Colon (tissue), 2 donors: ENCODE data around the gene TMEM256.

ENCODE experiments used
- FAIRE-seq: peaks from 2 replicates; lab custom pipeline; 2012; peaks lifted over from hg19 to GRCh38; lab: Jason Lieb, UNC
- donor health status: control.
- donor health status: control.

The TMEM256 gene

DNA sequence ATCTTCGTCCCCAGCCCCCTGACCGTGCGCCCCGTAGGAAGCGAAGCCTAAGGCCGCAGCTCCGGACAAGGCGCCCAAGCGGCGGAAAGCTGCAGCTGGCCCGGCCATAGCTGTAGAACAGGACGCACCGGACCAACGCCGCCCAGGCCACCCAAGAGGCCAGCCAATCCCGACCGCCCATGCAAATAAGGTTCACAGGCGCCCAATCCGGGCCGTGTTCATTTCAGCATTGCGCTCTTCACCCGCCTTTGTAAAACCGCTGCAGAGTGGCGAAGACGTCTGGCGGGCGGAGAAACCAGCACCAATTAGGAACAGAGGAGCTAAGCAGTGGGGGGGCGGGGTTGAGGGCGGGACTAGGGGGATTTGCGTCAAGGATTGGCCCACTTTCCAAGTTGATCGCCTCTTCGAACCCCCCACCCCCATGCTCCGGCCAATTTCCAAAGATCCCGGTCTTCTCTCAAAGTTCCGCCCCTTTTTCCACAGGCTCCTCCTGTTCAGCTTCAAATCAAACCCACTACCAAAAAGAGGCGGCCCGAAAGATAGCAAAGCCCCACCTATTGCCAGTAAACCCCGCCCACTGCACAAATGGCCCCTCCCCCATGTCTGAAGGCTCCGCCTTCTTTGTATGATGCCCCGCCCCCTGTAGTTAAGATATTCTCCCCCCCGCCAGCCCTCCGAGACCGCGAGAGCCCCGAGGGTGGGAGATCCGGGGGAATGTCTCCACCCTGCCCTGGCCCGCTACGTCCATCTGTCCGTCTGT is at the start of gene TMEM256:
TMEM256 (minus strand) TSS at position 121 of the 760 bp plus-strand sequence; CDS start at position 108, 13 bp downstream.
- peak; percentile 10 for FAIRE-seq

DNA sequence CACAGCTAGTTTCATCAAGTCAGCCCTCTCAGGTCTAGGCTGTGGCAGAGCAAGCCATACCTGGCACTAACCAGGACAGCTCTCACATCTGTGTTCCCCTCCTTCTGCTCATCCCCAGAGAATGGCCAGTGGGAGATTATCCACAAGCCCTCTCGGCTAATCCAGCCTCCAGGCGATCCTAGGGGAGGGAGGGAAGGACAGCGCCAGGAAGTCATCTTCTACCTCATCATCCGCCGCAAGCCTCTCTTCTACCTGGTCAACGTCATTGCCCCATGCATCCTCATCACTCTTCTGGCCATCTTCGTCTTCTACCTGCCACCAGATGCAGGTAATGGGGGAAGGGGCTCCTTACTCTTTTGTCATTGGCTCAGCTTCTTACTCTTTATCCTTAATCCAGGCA is 44.6 kb upstream of the TMEM256 start:
- no peak for FAIRE-seq

DNA sequence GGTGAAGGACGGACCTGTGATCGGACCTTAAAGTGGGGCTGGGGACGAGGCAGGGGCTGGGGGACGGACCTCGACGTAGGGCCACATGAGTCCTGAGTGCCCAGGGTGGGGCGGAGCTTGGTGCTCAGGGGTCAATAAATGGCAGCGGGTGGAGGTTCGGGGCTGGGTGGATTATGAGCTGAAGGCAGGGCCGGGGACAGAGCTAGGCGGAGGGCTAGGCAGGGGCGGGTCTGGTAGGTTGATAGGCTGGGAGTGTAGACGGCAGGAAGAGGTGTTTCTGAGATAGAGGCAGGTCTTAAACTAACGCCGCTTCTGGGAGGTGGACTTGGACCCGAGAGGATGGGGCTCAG is 41.7 kb upstream of the TMEM256 start:
- no peak for FAIRE-seq

DNA sequence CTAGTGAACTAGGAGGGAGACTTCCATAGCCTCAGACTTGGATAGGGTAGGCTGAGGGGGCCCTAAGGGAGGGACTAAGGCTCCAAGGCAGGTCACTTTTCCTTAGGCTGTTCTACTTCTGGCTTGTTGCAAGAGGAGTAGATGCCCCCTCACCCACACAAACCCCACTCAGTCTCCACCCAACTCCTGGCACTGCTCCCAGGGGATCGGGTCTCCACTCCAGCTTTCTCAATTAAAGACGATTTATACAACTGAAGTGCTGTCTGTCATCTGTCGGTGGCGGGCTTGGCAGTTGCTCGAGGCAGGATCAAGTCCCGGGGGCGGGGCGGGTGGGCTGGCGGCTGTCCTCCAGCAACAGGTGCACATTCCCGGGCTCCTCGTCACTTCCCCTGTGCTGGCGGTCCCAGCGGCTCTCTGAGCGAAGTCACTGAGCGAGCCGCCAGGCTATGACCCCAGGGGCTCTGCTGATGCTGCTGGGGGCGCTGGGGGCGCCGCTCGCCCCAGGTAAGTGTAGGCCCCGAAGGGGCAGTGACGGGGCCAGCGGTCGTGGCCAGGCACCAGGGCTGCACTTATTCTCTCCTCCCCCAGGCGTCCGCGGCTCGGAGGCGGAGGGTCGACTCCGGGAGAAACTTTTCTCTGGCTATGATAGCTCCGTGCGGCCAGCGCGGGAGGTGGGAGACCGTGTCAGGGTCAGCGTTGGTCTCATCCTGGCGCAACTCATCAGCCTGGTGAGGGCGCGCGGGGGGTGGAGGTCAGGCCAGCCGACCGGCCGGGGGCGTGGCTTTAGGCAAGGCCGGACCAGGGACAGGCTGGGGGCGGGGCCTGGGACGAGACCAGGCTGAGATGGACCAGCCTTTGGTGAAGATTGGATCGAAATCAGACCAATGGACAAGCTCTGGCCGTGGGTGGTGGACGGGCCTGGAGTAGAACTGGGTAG is 41.1 kb upstream of the TMEM256 start, which contains the start of gene CHRNB1:
CHRNB1 (plus strand) TSS at position 380 of the 937 bp plus-strand sequence; CDS start at position 447, 67 bp downstream.
- no peak for FAIRE-seq

DNA sequence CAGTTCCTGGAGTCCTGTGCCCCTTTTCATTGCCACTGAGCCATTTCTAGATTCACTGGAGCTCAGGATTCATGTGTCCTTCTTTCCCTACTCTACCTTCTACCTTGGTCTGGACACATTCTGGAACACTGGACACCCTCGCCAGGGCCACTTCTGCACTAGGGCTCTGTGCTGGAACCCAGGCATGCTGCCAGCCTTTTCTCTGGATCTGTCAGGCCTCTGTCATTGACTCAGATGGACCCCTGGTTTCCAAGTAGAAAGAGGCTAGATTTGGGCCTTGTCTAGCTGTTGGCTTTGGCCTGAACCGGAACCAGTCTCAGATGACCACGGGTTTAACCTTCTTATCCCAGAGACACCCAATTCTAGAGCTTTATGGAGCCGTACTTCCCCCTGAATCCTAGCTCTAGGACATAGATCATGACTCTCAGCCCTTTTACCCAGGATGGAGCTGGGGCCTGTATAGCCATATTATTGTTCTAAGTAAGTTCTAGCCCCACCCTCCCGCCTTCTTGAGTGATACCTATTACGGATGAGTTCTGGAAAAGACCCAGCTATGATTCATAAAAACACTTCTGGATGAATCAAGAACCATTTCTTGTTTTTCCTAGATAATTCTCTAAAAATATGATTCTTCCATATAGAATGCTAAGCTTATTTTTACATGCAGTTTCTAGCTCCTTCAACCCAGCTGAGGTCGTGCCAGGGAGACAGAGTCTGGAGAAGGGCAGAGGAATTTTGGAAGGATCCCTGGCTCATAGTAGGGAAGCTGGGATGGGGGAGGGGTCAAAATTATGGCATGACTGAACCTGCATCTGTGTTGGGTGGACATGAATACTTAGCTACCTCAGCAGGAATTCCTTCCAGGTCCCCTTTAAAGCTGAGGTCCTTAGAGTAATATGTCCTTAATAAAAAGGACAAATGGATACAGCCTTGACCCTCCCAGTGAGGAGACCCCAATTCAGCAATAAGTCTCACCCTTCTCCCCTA is 39.9 kb upstream of the TMEM256 start:
- FAIRE-seq = no peak

DNA sequence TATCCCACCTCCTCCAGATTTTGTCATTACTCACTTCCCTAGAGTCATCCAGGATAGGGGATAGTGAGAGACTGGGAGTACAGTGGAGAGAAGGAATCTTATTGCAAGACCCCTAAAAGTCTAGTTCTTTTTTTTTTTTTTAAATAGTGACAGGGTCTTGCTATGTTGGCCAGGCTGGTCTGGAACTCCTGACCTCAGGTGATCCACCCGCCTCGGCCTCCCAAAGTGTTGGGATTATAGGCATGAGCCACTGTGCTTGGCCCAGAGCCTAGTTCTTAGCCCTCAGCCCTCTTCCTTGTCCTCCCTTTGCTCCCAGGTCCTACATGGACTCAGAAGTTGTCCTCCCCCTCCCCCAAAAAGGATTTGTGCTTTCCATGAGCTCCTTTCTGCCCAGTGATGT is 38.2 kb upstream of the TMEM256 start:
- FAIRE-seq = no peak

DNA sequence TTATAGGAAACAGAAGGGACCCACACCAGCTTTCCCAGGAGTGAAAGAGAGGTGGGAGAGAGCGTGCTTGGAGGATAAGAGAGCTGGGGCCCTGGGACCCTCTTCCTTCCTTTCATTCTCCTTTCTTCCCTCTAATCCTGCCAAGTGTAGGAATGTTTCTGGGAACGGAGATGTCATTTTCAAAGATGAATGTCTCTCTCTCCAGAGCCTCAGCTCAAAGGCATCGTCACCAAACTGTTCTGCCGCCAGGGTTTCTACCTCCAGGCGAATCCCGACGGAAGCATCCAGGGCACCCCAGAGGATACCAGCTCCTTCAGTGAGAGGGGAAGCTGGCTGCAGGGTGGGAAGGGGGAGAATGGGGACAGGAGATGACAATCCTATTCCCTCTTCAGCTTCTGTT is 37.4 kb upstream of the TMEM256 start:
- FAIRE-seq = no peak

DNA sequence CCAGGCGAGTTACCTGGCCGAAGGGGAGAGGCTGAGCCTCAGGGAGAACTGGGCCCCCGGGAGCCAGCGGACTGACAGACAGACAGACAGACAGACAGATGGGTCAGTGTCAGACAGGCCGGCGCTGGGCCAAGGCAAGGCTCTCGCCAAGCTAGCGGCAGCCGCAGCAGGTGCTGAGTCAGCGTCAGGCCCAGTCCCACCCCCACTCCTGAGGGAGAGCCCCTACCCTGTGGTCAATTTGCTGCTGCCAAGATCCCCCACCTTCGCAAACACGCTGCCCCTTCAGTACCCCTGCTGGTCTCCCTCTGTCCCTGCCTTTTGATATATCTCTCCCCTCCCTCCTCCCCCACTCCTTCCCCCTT is 36.9 kb upstream of the TMEM256 start:
- no peak for FAIRE-seq

DNA sequence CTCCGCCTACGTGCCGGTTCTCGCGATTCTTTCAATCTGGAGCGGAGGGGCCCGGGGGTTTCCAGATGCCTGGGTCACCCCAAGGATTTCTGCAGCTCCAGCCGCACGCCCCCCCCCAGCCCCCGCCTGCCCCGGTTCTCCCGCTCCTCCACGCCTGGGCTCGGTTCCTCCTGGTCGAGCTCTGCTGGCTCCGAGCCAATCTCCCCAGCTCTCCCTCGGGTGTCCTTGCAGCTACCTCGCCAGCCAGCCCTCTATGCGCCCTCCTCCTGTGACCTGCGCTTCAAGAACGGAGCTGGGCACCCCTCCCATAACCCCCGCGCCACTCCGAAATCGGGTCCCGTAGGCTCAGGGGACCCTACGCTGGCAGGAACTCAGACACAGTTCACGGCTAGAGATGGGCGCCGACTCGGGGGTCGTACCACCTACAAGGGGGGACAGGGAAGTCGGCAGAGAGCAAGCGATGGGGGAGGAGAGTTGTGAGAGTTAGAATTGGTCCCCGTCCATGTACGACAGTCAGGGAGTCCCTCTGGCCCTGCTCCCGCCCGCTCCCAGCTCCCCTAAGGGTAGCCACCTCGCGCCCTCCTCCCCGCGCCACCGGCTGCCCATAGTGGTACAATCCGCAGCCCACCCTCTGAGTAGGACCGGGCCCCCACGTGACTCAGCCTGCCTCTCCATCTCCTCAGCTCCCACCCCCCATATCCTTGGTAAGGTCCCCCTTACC is 36.4 kb upstream of the TMEM256 start:
- FAIRE-seq = no peak

DNA sequence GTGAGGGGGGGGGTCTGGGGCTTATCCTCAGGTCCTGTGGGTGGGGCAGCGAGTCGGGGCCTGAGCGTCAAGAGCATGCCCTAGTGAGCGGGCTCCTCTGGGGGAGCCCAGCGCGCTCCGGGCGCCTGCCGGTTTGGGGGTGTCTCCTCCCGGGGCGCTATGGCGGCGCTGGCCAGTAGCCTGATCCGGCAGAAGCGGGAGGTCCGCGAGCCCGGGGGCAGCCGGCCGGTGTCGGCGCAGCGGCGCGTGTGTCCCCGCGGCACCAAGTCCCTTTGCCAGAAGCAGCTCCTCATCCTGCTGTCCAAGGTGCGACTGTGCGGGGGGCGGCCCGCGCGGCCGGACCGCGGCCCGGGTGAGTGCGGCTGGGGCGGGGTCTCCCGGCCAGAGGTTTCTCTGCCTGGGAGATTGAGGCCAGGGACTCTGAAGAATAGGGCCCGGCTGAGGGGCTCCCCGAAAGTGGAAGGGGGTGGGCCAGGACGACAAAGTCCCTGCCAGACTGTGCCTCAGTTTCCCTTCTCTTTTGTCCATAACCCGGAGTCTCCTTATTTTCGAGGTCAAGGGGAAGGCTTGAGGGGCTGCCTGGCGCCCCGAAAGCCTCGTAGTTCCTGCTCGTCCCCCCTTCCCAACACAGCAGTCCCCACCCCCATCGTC is 35.7 kb upstream of the TMEM256 start, which contains the start of gene FGF11:
FGF11 (plus strand) TSS at position 51 of the 651 bp plus-strand sequence; CDS start at position 160, 109 bp downstream.
- FAIRE-seq = no peak

DNA sequence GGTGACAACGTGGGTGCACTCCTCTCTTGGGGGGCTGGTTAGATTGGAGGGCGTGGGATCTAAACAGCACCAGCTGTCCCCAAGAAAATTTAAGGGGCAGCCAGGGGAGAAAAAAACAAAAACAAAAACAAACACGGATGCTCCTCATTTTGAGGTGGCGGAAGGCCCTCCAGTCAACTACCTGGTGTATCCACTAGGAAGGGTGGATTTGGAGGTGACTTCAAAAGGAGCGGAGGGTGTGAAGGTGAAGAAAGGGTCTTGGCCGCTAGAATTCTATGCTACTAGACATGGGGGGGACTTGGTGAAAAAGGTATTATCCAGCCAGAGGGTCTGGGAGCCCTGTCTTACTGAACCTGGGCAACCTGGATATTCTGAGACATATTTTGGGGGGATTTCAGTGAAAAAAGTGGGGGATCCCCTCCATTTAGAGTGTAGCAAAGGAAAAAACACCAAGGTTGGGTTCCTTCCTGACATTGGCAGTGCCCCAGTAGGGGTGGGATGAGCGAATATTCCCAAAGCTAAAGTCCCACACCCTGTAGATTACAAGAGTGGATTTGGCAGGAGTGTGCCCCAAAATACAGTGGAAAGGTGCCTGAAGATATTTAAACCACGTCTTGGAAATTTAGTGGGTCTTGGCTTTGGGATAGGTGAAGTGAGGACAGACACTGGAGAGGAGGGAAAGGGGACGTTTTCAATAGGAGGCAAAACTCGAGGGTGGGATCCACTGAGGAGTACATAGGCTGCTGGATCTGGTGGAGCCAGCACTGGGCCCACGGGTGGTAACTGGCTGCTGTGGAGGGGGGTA is 35.0 kb upstream of the TMEM256 start:
- no peak for FAIRE-seq

DNA sequence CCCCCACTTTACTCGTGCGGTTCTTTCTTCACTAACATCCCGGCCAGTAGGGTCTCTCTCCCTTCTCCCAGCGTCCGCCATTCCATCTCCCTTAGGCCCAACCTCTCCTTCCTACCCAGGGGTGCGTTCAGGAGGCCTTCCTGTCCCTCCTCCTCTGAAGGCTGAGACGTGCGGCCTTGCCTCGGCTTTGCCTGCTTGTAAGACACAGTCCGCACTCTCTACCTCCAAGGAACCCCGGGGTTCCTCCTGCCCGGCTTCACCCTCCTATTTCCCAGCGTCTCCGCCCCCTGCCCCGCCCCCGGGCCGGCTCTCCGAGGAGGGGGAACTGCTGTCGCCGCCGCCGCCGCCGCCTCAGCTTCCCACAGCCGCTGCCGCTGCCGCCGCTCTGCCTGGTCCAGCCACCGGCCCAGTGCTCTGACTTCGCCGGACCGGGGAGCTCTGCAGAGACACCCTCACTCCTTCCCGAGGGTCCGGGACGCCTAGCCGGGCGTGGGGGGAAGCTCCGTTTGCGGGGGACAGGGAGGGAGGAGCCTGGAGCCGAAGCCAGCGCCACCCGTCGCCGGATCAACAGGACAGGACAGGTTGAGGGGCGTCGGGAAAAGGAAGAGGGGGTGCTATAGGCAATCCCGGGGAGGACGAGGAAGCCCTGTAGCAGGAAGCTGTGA is 34.2 kb upstream of the TMEM256 start:
- FAIRE-seq = no peak

DNA sequence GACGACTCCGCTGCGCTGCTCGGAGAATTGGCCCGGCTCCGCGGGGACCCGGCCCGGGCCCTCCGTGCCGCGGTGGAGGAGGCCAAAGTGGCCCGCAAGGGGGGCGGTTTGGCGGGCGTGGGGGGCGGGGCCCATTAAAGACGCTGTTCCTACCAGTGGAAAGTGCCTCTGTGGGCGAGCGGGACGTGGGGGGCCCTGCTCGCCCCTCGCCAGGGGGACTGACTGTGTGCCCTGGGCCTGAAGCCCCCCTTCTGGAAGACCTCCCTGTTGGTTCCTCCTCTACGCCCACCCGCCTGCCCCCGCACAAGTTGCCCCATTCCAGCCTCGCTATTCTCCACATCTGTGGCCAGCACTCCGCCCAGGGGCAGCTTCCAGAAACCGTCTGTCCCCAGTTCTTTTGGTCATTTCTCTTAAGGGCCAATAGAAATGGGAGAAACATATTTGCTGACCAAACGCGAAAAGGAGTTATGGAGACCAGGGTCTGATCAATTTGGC is 33.5 kb upstream of the TMEM256 start:
- FAIRE-seq = no peak

DNA sequence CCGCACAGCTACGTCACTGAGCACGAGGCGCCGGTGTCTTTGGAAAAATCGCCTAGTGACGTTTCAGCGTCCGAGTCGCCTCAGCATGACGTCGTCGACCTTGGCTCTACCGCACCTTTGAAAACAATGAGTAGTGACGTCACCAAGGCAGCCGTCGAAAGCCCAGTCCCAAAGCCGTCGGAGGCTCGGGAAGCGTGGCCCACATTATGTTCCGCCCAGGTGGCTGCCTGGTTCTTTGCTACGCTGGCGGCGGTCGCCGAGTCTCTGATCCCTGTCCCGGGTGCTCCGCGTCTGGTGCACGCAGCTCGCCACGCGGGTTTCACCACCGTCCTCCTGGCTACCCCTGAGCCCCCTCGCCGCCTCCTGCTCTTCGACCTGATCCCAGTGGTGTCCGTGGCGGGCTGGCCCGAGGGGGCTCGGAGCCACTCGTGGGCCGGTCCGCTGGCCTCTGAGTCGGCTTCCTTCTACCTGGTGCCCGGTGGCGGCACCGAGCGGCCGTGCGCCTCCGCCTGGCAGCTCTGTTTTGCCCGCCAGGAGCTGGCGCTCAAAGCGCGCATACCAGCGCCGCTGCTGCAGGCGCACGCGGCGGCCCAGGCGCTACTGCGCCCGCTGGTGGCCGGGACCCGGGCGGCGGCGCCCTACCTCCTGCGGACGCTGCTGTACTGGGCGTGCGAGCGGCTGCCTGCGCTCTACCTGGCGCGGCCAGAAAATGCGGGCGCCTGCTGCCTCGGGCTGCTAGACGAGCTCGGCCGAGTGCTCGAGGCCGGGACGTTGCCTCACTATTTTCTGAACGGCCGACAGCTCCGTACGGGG is 32.9 kb upstream of the TMEM256 start:
- no peak for FAIRE-seq

DNA sequence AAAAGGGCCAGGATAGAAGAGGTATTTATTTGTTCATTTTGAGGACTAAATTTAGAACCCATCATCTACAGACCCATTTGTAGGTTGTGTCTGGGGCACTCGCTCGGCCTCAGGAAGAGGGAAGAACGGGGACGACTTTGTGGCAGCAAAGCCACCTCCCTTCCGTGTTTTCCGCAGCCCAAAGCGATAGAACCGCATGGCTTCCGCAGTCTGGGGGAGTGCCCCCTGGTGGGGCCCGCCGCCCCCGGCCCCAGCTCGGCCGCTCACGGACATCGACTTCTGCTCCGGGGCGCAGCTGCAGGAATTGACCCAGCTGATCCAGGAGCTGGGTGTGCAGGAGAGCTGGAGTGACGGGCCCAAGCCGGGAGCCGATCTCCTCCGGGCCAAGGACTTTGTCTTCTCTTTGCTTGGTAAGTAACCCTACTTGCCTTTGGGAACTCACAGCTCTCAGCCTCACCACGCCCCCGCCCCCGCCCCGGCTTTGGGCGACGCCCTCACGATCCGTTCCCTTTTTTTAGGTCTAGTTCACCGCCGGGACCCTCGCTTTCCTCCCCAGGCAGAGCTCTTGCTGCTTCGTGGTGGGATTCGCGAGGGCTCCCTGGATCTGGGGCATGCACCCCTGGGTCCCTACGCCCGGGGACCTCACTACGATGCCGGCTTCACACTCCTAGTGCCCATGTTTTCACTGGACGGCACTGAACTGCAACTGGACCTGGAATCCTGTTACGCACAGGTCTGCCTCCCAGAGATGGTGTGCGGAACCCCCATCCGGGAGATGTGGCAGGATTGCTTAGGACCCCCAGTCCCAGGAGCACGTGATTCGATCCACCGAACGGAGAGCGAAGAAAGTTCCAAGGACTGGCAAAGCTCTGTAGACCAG is 32.0 kb upstream of the TMEM256 start:
- FAIRE-seq = no peak

DNA sequence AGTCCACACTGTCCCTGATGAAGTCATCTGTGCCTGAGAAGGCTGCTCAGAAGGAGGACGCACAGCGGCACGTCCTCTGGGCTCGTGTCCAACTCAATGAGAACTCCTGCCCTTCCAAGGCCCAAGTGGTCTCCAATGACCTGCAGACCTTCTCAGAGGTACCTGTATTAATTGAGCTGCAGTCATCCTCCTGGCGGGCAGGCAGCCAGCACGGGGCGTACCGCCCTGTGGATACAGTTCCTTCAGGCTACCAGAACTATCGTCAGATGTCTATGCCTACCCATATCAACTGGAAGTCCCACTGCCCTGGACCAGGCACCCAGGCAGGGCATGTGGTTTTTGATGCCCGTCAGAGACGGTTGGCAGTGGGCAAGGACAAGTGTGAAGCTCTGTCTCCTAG is 28.4 kb upstream of the TMEM256 start:
- no peak for FAIRE-seq

DNA sequence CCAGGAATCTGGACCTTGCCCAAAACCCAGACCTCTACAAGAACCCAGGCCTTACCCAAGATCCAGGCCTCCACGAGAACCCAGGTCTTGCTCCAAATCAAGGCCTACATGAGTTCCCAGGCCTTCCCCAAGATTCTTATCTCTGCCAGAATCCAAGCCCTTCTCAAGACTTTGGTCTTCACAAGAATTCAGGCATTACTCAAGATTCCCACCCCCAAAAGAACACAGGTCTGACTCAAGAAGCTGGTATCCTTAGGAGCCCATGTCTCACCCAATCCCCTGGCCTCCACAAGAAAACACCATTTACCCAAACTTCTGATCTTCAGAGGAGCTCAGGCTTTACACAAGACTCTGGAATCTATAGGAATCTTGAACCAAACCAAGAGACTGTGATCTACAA is 27.3 kb upstream of the TMEM256 start:
- FAIRE-seq = no peak
